Esophagus squamous epithelium (tissue), 5 donors: Measurements from ENCODE around the gene EMC8. TPM values are rescaled to one million over a fixed set of nuclear protein-coding genes. Genes with fewer than 3 reads are reported as not detected.

Source experiments
- DNase-seq: peaks from one replicate; lab custom pipeline; 2025; lab: John Stamatoyannopoulos, UW
- H3K27ac ChIP-seq, 4 donors: fragments of 200-600 bp; sonication (generic); one replicate each; pipeline ENCODE4 v1.5.1; 2016 to 2019; ENCODE audit warnings: mild to moderate bottlenecking in 1 of 4
- H3K27me3 ChIP-seq, 4 donors: fragments of 200-600 bp; sonication (generic); 1 replicate in 3 of 4; 2 replicates in 1 of 4; pipeline versions ENCODE4 v1.5.1 to v1.6.0; 2017 to 2021; ENCODE audit warnings: antibody characterized with exemption in 1 of 4
- H3K36me3 ChIP-seq, 3 donors: fragments of 200-600 bp; sonication (generic); one replicate each; pipeline ENCODE4 v1.5.1; 2016 to 2019
- H3K4me1 ChIP-seq, 3 donors: fragments of 200-600 bp; sonication (generic); one replicate each; pipeline ENCODE4 v1.5.1; 2017 to 2019
- H3K4me3 ChIP-seq, 4 donors: fragments of 200-600 bp; sonication (generic); 1 replicate in 3 of 4; 2 replicates in 1 of 4; pipeline ENCODE4 v1.5.1; 2016 to 2019; ENCODE audit warnings: mild to moderate bottlenecking in 2 of 4, moderate library complexity in 1 of 4
- H3K9me3 ChIP-seq, 3 donors: fragments of 200-600 bp; sonication (generic); one replicate each; pipeline ENCODE4 v1.5.1; 2016 to 2019
- POLR2A ChIP-seq, 4 donors: fragments of 450-650 bp; IDR thresholded peaks; one replicate each; pipeline ENCODE4 v1.6.1; 2017; ENCODE audit warnings: antibody characterized with exemption in 4 of 4, mild to moderate bottlenecking in 4 of 4, moderate library complexity in 3 of 4
- WGBS, 2 donors: methylation state at CpG; one replicate each; pipeline ENCODE4 v1.1.5; 2018; 5-methylcytosine and 5-hydroxymethylcytosine counted together
- intact Hi-C: fragments of 100-400 bp; cut with DNase I; formaldehyde crosslinking; loops from one replicate; pipeline ENCODE4 v1.15.0; 2022
- total RNA-seq, 4 donors: library from RNA; depleted of rRNA; stranded (reverse); fragments of >200 nt; gene quantifications; one replicate each; pipeline ENCODE4 v1.1.0, GENCODE V29; 2016
- TF ChIP-seq, protein P1 (sequence below), 6 experiments: fragments of 450-650 bp in 4 of 6; fragments of 200-600 bp in 2 of 6; sonication (generic) in 2 of 6; IDR thresholded peaks; one replicate each; pipeline ENCODE4 v1.5.1; 2016 to 2019; ENCODE audit warnings: antibody characterized with exemption in 6 of 6, mild to moderate bottlenecking in 4 of 6, moderate library complexity in 4 of 6
- donor health status: DM: yes; HTN: yes; CAD: no.

EMC8 gene
- total RNA-seq, 4 donors from 2014 or later = 18.7 to 32.4 (median 23.9) TPM

DNA sequence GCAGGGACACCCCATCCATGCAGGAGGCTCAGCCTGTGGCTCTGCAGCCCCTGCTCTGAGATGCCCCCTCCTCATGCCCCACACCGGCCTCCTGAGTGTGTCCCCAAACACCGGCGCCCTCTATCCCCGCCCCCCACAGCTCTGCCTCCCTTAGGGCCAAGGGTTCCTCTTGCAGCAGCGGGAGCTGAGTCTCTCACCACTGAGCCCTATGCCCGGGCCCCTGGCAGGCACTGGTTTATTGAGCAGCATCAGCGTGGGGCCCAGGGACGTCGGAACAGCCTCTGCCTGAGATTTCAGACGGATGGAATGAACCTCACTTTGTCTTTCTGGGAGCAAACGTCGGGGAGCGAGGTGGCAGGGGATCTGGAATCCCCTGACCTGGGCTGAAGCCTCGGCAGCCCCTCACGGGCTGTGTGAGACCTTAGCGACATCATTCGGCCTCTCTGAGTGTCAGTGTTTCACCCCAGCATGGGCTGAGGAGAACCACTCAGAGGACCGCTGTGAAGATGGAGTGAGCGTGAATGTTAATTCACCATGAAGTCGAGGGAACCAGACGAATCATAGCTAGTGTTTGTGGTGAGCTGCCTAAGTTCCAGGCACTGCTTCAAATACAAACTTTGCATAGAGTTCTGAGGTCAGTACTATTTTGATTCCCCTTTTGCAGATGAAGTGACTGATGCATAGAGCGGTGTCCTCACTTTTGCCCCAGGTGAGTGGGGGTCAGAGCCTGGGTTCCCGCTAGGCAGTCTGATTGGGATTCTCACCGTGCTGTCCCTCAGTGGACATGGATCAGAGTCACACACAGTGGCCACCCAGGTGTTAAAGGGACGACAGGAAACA, 43.2 kb downstream of the EMC8 start:
- 58 to 69% methylated on average over 10 to 11 of the region's 25 CpGs for WGBS, 2 donors
- no peak overlapping the region for H3K4me3 ChIP-seq
- intact Hi-C loops = no loop called here
- peak overlapping the region in 1 of 4 donors; percentile 57 for H3K27ac ChIP-seq
- DNase-seq = no peak
- no peaks in the 10 kb centered on the region for H3K36me3 ChIP-seq
- TF ChIP-seq, protein P1, sequence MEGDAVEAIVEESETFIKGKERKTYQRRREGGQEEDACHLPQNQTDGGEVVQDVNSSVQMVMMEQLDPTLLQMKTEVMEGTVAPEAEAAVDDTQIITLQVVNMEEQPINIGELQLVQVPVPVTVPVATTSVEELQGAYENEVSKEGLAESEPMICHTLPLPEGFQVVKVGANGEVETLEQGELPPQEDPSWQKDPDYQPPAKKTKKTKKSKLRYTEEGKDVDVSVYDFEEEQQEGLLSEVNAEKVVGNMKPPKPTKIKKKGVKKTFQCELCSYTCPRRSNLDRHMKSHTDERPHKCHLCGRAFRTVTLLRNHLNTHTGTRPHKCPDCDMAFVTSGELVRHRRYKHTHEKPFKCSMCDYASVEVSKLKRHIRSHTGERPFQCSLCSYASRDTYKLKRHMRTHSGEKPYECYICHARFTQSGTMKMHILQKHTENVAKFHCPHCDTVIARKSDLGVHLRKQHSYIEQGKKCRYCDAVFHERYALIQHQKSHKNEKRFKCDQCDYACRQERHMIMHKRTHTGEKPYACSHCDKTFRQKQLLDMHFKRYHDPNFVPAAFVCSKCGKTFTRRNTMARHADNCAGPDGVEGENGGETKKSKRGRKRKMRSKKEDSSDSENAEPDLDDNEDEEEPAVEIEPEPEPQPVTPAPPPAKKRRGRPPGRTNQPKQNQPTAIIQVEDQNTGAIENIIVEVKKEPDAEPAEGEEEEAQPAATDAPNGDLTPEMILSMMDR (IDR thresholded peaks at IDR 0.05) = no peak
- TF ChIP-seq POLR2A (IDR thresholded peaks at IDR 0.05) = peak in 1 of 4 donors; percentile 32
- peaks cover 18 to 35% (median 23%) of the 10 kb centered on the region in 3 donors for H3K4me1 ChIP-seq
- no peaks in the 10 kb centered on the region for H3K9me3 ChIP-seq
- H3K27me3 ChIP-seq = peaks cover 0 to 43% (median 0%) of the 10 kb centered on the region in 4 donors

DNA sequence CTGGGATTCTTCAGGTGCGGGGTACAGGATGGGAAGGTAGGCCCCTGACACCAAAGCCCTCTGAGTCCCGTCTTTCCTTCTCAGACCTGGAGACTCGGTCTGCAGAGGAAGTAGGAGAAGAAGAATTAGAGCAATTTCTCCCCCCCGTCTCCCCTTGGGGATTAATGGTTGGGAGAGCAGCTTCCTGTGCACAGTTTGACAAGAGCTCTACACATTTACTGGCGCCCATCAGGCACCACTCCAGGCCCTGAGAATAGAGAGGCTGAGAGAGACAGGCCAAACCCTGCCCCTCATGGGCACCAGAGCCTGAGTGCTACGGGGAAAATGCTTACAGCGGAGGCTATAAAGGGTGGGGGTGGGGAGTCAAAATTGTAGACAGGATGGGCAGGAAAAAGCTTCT, 44.9 kb downstream of the EMC8 start:
- intact Hi-C loops = no loop called here
- WGBS, 2 donors = 43 to 63% methylated on average over 4 to 5 of the region's 7 CpGs
- Histone ChIP-seq H3K4me3 (no peak overlapping the region), H3K36me3 (no peaks in the 10 kb centered on the region), H3K27me3 (peaks cover 0 to 43% (median 0%) of the 10 kb centered on the region in 4 donors), H3K4me1 (peaks cover 32 to 51% (median 35%) of the 10 kb centered on the region in 3 donors), H3K9me3 (no peaks in the 10 kb centered on the region), H3K27ac (peak overlapping the region in 1 of 4 donors; percentile 9)
- no peak for TF ChIP-seq POLR2A (IDR thresholded peaks at IDR 0.05)
- no peak for DNase-seq

DNA sequence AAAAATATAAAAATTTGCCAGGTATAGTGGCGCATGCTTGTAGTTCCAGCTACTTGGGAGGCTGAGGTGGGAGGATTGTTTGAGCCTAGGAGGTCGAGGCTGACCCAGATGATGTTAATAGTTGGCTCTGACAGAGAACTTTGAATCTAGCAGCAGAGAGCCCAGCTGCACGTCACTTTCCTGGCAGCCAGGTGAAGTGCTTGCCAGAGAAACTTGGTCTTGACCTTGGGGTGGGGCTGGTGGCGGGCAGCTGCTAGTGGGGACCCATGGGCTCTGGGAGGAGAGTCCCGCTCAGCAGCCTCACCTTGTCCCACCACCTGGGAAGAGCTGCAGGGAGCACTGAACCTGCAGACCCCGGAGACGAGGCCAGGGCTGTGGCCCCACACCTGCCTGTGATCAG, 45.4 kb downstream of the EMC8 start:
- H3K9me3 ChIP-seq = no peaks in the 10 kb centered on the region
- WGBS, 2 donors = 66 to 77% methylated on average over 3 to 6 of the region's 7 CpGs
- intact Hi-C loops = no loop called here
- H3K27ac ChIP-seq = no peak overlapping the region
- DNase-seq = no peak
- H3K27me3 ChIP-seq = peaks cover 0 to 41% (median 0%) of the 10 kb centered on the region in 4 donors
- TF ChIP-seq POLR2A (IDR thresholded peaks at IDR 0.05) = no peak
- TF ChIP-seq, protein P1 (IDR thresholded peaks at IDR 0.05) = no peak
- H3K36me3 ChIP-seq = no peaks in the 10 kb centered on the region
- no peak overlapping the region for H3K4me3 ChIP-seq
- H3K4me1 ChIP-seq = peaks cover 32 to 54% (median 35%) of the 10 kb centered on the region in 3 donors

DNA sequence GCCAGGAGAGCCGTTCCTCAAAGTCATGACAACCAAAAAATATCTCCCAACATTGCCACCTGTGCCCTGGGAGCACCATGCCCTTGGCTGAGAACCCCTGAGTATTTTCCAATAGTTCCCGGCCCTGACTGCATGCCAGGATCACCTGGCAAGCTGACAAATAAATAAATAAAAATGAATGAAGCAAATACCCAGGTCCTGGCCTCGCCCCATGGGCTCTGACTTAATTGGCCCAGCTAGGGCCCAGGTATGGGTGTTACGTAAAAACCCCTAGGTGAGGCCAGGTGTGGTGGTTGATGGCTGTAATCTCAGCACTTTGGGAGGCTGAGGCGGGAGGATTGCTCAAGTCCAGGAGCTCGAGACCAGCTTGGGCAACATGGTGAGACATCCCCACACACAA, 45.8 kb downstream of the EMC8 start:
- Histone ChIP-seq H3K9me3 (no peaks in the 10 kb centered on the region), H3K27me3 (peaks cover 0 to 37% (median 0%) of the 10 kb centered on the region in 4 donors), H3K4me1 (peaks cover 32 to 54% (median 35%) of the 10 kb centered on the region in 3 donors), H3K36me3 (no peaks in the 10 kb centered on the region), H3K27ac (no peak overlapping the region), H3K4me3 (no peak overlapping the region)
- no peak for DNase-seq
- intact Hi-C loops = no loop called here
- TF ChIP-seq, protein P1 (IDR thresholded peaks at IDR 0.05) = no peak
- no peak for TF ChIP-seq POLR2A (IDR thresholded peaks at IDR 0.05)
- WGBS, 2 donors = 38 to 63% methylated on average over 4 of the region's 6 CpGs

DNA sequence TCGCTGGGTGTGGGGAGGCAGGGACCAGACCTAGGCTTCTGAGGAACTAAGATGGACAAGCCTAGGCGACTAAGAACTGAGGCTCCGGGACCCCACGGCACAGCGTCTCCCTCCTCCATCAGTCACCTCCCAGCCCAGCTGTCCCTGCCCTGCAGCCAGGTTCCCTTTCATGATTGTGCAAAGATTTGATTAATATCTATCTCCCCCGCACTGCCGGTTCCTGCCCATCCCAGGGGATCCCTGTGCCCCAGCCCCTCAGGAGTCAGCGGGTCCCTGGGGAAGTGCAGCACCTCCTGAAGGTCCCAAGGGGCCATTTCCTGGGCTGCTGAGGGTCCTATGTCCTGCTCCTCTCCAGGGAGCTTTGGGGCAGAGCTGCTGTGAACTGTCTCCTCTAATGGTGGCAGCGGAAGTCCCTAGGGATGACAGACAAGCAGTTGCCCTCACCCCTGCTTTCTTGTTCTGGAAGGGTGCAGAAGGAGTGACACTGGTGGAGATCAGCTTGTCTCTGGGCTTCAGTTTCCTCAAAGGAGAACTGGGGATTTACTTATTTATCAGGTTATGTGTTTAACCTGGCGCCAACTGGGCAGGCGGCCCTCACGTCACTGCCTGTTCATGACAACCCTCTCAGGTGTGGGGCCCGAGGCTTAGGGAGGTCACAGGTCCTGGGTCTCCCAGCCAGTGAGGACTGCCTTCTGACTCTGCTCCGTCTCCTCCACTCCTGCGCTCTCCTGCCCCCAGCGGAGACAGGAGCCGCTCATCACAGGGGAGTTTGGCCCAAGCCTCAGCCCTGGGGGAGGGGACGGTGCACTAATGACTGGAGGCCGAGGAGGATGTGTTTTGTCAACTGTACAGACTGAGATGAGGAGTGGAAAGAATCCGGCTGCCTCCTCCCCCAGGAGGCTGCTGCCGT, 46.6 kb downstream of the EMC8 start:
- peaks cover 0 to 35% (median 0%) of the 10 kb centered on the region in 4 donors for H3K27me3 ChIP-seq
- intact Hi-C loops = no loop called here
- H3K4me3 ChIP-seq = no peak overlapping the region
- no peaks in the 10 kb centered on the region for H3K36me3 ChIP-seq
- no peak for TF ChIP-seq POLR2A (IDR thresholded peaks at IDR 0.05)
- TF ChIP-seq, protein P1 (IDR thresholded peaks at IDR 0.05) = peak in 1 of 6 experiments; percentile 44
- H3K9me3 ChIP-seq = no peaks in the 10 kb centered on the region
- H3K27ac ChIP-seq = no peak overlapping the region
- DNase-seq = no peak
- 35 to 52% methylated on average over 8 to 13 of the region's 21 CpGs for whole genome bisulfite sequencing, 2 donors
- H3K4me1 ChIP-seq = peaks cover 32 to 54% (median 35%) of the 10 kb centered on the region in 3 donors
